ENCODE data around the gene SRPK3. TPM values are rescaled to one million over a fixed set of nuclear protein-coding genes. Genes with fewer than 3 reads are reported as not detected.
A peak's percentile ranks its signal among the peaks of the same experiment; 100 is the strongest.
"Not testable (repeated sequence)": the region's sequence is repeated elsewhere in the genome, so short reads cannot be mapped to it uniquely, and the experiment has no call there.

Gene SRPK3
- total RNA-seq, 1 donor from 2014 or later, result not detected

DNA sequence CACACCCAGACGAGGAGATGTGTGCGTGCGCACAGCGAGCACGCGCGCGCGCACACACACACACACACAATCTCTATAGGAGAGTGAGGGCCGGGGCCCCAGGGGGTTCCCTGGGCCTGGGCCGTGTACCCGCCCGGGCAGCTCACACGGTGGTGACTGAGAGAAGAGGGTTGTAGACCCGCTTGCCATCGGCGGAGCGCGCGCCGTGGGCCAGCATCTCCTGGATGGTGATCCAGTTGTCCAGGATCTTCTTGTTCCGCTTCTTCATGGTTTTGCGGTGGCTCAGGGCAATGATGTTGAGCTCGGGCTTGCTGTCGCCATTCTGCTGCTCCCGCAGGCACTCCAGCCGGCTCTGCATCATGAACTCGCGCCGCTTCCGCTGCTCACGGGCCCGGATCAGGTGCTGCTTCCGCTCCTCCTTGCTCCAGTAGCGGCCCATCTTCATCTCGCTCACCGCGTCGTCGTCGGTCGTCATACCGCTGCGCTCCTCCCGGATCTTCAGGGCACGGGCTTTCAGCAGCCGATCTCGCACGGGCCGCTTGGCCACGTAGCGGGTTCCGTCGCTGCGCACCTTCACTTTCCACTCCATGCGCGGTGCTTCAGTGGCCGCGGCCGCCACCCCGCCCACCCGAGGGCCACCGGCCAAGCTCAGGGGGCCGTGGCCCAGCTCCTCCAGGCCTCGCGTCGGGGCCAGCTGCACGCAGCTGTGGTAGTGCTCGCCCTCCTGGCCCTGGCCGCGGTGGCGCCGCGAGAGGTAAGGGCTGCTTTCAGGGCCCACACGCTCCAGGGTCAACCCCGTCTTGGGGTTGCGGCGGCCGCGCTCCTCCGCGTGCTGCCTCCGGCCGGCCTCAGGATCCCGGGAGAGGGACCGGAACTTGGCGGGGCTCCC lies 22.6 kb downstream of the SRPK3 start:
- H3K4me1 Mint-ChIP-seq (ENCODE audit: low read depth), result no peaks in the 10 kb centered on the region
- no peak overlapping the region for H3K27ac Mint-ChIP-seq
- H3K9me3 Mint-ChIP-seq, result no peaks in the 10 kb centered on the region
- no peak overlapping the region for H3K4me3 Mint-ChIP-seq
- H3K27me3 Mint-ChIP-seq (ENCODE audit: insufficient read depth), result no peaks in the 10 kb centered on the region
- DNase-seq (ENCODE audit: low spot score), result no peak
- intact Hi-C loops (cut with micrococcal nuclease), result no loop called here
- H3K36me3 Mint-ChIP-seq (ENCODE audit: low read depth), result no peaks in the 10 kb centered on the region

DNA sequence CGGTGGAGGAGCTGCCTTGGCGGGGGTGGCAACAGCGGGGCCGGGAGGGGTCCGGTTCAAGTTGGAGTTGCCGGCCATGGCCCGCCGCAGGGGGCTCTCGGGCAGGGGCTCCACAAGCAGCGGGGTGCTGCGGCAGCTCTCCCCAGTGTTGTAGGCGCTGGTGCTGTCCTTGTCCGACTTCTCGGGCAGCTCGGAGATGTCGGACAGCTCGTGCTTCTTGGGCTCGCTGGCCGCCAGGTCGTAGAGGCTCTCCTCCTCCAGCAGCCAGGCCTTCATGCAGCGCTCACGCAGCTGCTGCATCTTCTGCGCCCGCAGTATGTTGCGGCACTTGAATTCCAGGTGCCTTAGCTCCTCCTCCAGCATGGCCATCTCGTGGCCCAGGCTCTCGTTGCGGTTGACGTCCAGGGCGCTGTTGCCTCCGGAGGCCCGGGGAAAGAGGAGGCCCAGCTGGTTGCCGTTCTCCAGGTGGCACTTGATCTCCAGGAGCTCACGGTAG lies 23.3 kb downstream of the SRPK3 start:
- Mint-ChIP-seq H3K9me3 (no peaks in the 10 kb centered on the region), H3K27me3 (ENCODE audit: insufficient read depth) (no peaks in the 10 kb centered on the region), H3K4me3 (no peak overlapping the region), H3K36me3 (ENCODE audit: low read depth) (no peaks in the 10 kb centered on the region), H3K27ac (no peak overlapping the region), H3K4me1 (ENCODE audit: low read depth) (no peaks in the 10 kb centered on the region)
- DNase-seq (ENCODE audit: low spot score), result no peak
- intact Hi-C loops (cut with micrococcal nuclease), result no loop called here

DNA sequence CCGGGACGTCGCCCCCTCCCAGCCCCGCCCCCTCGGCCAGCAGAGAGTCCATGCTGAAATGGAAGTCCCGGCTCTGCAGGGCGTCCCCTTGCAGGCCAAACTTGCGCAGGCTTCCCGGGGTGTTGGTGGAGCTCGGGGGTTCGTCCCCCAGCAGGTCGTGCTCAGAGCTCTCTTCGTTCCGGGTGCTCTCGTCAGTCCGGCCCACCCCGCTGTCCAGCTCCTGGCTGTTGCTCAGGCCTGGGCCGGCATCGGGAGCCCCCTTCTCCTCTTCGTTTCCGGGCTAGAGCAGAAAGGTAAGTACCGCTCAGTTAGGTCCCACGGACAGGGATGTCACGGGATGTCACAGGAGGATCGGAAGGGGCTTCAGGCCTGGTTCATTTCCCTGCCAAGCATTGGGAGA lies 23.8 kb downstream of the SRPK3 start:
- Mint-ChIP-seq H3K36me3 (ENCODE audit: low read depth) (no peaks in the 10 kb centered on the region), H3K27me3 (ENCODE audit: insufficient read depth) (no peaks in the 10 kb centered on the region), H3K4me3 (no peak overlapping the region), H3K27ac (no peak overlapping the region), H3K4me1 (ENCODE audit: low read depth) (no peaks in the 10 kb centered on the region), H3K9me3 (no peaks in the 10 kb centered on the region)
- no peak for DNase-seq (ENCODE audit: low spot score)
- intact Hi-C loops (cut with micrococcal nuclease), result no loop called here

DNA sequence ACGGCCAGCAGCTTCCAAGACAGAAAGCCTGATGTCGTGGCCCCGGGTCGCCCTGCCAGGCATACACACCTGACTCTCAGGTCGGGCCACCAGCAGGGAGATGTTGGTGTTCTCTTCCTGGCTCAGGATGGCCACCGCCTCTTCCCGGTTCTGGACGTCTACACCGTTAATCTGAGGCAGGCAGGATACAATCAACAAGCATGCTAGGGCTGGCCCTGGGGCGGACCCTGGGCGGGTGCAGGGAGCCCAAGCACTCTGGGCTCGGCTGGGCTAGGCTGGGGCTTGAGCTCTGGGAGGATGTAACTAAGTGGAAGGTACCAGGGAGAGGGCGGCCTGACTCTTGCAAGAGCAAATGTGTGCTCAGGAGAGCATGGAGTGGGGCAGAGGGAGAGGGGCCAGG lies 24.6 kb downstream of the SRPK3 start:
- intact Hi-C loops (cut with micrococcal nuclease), result no loop called here
- no peaks in the 10 kb centered on the region for H3K9me3 Mint-ChIP-seq
- H3K4me1 Mint-ChIP-seq (ENCODE audit: low read depth), result no peaks in the 10 kb centered on the region
- H3K27ac Mint-ChIP-seq, result no peak overlapping the region
- no peak for DNase-seq (ENCODE audit: low spot score)
- H3K36me3 Mint-ChIP-seq (ENCODE audit: low read depth), result no peaks in the 10 kb centered on the region
- H3K4me3 Mint-ChIP-seq, result no peak overlapping the region
- H3K27me3 Mint-ChIP-seq (ENCODE audit: insufficient read depth), result no peaks in the 10 kb centered on the region

DNA sequence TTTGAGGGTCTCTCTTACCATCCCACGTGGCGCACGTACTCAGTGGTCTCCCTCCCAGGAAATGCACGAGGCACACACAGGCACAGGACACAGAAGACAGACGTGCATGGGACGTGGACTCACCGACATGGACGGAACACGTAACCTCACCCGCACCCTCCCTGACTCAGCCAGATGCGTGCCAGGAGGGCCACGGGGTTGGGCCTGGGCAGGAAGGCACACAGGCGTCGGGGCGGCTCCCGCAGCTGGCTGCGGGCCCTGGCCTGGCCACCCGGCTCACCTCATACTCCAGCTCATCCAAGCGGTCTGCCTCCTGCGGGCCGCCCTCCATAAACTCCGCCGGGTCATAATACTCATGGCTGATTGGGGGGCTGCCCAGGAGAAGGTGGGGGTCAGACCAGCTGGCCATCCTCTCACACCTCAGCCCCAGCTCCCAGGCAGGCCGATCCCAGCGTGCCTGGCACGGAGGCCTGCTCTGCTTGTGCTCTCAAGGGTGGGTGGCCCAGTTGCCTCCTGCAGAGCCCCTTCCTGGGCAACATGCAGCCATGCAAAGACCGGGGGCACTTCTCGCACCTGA lies 26.2 kb downstream of the SRPK3 start:
- no peak overlapping the region for H3K27ac Mint-ChIP-seq
- H3K27me3 Mint-ChIP-seq (ENCODE audit: insufficient read depth), result peaks cover 3% of the 10 kb centered on the region
- no peak for DNase-seq (ENCODE audit: low spot score)
- no peaks in the 10 kb centered on the region for H3K9me3 Mint-ChIP-seq
- no peaks in the 10 kb centered on the region for H3K4me1 Mint-ChIP-seq (ENCODE audit: low read depth)
- H3K36me3 Mint-ChIP-seq (ENCODE audit: low read depth), result no peaks in the 10 kb centered on the region
- no peak overlapping the region for H3K4me3 Mint-ChIP-seq
- intact Hi-C loops (cut with micrococcal nuclease), result no loop called here

DNA sequence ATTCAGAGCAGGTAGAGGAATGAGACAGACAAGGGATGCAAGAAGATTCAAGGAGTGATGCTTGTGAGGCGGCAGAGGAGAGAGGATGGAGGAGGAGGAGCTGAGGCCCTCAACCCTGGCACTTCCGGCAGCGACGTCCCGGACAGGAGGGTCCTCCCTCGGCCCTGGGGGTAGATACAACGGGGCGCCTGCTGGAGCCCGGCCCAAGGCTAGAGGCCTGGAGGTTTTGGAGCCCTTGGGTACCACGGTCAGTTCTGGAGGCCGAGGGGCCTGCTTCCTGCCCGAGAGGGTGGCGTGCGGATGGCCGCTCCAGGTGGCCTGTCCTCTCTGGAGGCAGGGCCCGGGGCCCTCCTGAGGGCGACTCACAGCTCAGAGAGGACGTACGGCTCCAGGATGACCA lies 27.1 kb downstream of the SRPK3 start:
- DNase-seq (ENCODE audit: low spot score), result no peak
- Mint-ChIP-seq H3K27ac (no peak overlapping the region), H3K4me3 (no peak overlapping the region), H3K36me3 (ENCODE audit: low read depth) (no peaks in the 10 kb centered on the region), H3K4me1 (ENCODE audit: low read depth) (no peaks in the 10 kb centered on the region), H3K9me3 (no peaks in the 10 kb centered on the region), H3K27me3 (ENCODE audit: insufficient read depth) (peaks cover 5% of the 10 kb centered on the region)
- intact Hi-C loops (cut with micrococcal nuclease), result no loop called here

DNA sequence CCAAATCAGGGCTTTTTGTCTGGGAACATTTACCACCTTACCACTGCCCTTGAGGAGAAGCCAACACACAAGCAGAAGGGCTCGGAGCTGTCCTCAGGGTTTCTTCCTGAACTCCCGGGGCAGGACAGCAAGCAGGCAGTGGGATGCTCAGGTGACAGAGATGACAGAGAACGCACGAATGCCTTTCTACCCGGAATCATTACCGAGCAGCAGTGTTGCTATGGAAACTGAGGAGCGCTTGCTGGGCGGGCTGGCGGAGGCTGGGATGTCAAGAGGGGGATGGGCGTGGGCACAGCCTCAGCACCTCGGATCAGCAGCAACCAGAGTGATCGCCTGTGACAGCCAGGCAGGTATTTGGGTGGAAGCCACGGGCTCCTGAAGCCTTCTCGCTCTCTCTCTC lies 31.4 kb downstream of the SRPK3 start:
- no peak overlapping the region for H3K4me3 Mint-ChIP-seq
- H3K4me1 Mint-ChIP-seq (ENCODE audit: low read depth), result peaks cover 8% of the 10 kb centered on the region
- no peaks in the 10 kb centered on the region for H3K36me3 Mint-ChIP-seq (ENCODE audit: low read depth)
- H3K27ac Mint-ChIP-seq, result no peak overlapping the region
- no peaks in the 10 kb centered on the region for H3K9me3 Mint-ChIP-seq
- intact Hi-C loops (cut with micrococcal nuclease), result no loop called here
- no peak for DNase-seq (ENCODE audit: low spot score)
- H3K27me3 Mint-ChIP-seq (ENCODE audit: insufficient read depth), result peaks cover 17% of the 10 kb centered on the region

DNA sequence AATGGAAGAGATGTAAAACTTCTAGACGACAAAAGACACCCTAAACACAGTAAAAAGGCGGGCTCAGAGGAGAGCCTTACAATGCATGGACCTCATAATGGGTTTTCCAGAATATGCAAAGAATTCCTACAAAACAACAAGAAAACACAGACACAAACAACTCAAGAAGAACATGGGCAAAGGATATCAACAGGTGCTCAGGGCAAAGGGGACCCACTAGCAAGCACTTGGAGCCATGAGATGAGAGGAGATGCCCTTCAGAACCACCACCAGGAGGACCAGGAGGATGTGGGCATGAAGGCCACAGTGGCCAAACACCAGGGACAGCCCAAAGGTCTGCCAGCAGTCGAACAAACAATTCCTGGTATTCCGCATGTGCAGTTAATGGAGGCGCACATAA lies 32.3 kb downstream of the SRPK3 start:
- Mint-ChIP-seq H3K27me3 (ENCODE audit: insufficient read depth) (peaks cover 21% of the 10 kb centered on the region), H3K4me1 (ENCODE audit: low read depth) (peaks cover 13% of the 10 kb centered on the region), H3K27ac (no peak overlapping the region), H3K9me3 (no peaks in the 10 kb centered on the region), H3K36me3 (ENCODE audit: low read depth) (no peaks in the 10 kb centered on the region), H3K4me3 (no peak overlapping the region)
- no peak for DNase-seq (ENCODE audit: low spot score)
- intact Hi-C loops (cut with micrococcal nuclease), result no loop called here

DNA sequence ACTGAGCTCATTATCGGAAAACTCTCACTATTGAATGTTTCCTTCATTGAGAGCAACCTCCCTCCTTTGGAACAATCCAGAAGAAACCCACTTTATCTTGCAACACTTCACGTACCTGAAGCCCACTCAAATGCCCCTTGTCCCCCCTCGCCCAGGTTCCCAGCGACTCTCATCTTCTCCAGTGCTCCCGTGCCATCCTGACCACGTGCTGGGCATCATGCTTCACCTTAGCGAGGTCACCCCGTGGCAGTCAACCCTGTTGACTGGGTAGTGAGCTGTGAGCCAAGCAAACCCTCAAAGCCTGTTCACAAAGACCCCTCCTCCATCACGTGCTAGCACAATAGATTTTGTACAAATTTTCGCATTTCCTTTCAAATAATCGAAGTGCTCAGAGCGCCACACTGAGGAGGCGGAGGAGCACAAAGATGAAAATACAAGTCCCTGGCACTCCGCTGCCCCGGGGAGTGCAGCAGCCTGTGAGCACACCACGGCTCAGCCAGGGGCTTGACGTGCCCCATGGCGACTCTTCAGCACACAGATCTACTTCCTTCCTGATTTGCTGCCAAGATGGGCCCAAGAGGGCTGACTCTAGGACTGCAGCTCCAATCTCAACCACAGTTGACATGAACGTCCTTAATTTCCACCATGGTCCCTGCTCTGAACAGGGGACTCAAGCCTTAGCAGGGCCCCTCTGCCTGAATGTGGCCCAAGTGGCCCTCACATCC lies 33.9 kb downstream of the SRPK3 start:
- no peak overlapping the region for H3K27ac Mint-ChIP-seq
- no peaks in the 10 kb centered on the region for H3K9me3 Mint-ChIP-seq
- DNase-seq (ENCODE audit: low spot score), result no peak
- H3K4me1 Mint-ChIP-seq (ENCODE audit: low read depth), result peaks cover 13% of the 10 kb centered on the region
- H3K27me3 Mint-ChIP-seq (ENCODE audit: insufficient read depth), result peaks cover 28% of the 10 kb centered on the region
- intact Hi-C loops (cut with micrococcal nuclease), result loop anchor here (5.0 kb wide), 1 partner anchor 63 kb away; no protein-coding TSS in a partner anchor
- H3K4me3 Mint-ChIP-seq, result no peak overlapping the region
- H3K36me3 Mint-ChIP-seq (ENCODE audit: low read depth), result no peaks in the 10 kb centered on the region

DNA sequence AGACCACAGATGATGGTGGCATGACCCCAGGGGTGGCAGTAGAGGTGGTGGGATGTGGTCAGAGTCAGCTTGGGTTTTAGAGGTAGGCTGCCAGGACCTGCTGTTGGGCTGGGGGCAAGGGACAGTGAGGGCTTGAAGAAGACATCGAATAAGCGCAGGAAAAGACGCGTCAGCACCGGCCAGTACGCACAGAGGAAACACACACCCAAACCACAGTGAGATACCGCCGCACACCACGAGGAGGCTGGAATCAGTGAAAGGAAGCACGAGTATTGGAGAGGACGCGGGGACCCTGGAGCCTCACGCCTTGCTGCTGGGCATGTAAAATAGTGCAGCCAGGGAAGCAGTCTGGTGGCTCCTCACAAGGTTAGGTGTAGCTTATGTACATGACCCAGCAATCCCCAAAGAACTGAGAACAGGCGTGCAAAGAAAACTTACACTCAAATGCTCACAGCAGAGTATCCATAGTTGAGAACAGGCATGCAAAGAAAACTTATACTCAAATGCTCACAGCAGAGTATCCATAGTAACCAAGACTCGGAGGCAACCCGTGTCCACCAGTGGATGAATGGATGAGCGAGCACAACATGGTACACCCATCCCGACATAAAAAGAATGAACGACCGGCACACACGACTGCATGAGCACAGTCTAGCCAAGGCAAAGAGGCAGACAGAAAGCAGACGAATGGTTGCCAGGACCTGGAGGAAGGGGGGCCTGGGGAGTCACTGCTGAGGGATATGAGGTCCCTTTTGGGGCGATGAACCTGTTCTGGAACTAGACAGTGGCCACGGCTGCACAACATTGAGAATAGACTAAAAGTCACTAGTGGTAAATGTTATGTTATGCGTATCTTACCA lies 36.2 kb downstream of the SRPK3 start:
- peak; percentile 11 for DNase-seq (ENCODE audit: low spot score)
- H3K4me1 Mint-ChIP-seq (ENCODE audit: low read depth), result peaks cover 15% of the 10 kb centered on the region
- no peaks in the 10 kb centered on the region for H3K9me3 Mint-ChIP-seq
- no peaks in the 10 kb centered on the region for H3K36me3 Mint-ChIP-seq (ENCODE audit: low read depth)
- intact Hi-C loops (cut with micrococcal nuclease), result loop anchor here (5.0 kb wide), 1 partner anchor 60 kb away; no protein-coding TSS in a partner anchor
- H3K27me3 Mint-ChIP-seq (ENCODE audit: insufficient read depth), result peaks cover 26% of the 10 kb centered on the region
- H3K4me3 Mint-ChIP-seq, result no peak overlapping the region
- H3K27ac Mint-ChIP-seq, result no peak overlapping the region

DNA sequence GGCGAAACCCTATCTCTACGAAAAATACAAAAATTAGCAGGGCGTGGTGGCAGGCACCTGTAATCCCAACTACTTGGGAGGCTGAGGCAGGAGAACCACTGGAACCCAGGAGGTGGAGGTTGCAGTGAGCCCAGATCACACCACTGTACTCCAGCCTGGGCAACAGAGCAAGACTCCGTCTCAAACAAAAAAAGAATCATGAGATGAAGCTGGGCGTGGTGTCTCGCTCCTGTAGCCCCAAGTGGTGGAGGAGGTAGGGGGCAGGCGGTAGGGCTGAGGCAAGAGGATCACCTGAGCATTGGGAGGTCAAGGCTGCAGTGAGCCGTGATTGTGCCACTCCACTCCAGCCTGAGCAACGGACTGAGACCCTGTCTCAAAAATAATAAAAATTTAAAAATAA lies 37.2 kb downstream of the SRPK3 start:
- H3K27ac Mint-ChIP-seq; DNase-seq (ENCODE audit: low spot score); H3K9me3 Mint-ChIP-seq; H3K36me3 Mint-ChIP-seq (ENCODE audit: low read depth); H3K4me3 Mint-ChIP-seq: not testable (repeated sequence)
- Mint-ChIP-seq H3K4me1 (ENCODE audit: low read depth) (peaks cover 23% of the 10 kb centered on the region), H3K27me3 (ENCODE audit: insufficient read depth) (peaks cover 23% of the 10 kb centered on the region)
- intact Hi-C loops (cut with micrococcal nuclease), result loop anchor here (5.0 kb wide), 1 partner anchor 59 kb away; no protein-coding TSS in a partner anchor
